Gastroesophageal sphincter (tissue), 4 donors: ENCODE data around the gene NEK6. TPM values are rescaled to one million over a fixed set of nuclear protein-coding genes. Genes with fewer than 3 reads are reported as not detected.

ENCODE experiments used
- ATAC-seq: fragments of 150-250 bp; one replicate; pipeline ENCODE4 v1.9.1; 2016; ENCODE audit warnings: mild to moderate bottlenecking, moderate library complexity
- H3K27ac ChIP-seq, 4 donors: fragments of 200-600 bp; sonication (generic) in 3 of 4; 1 replicate in 3 of 4; 2 replicates in 1 of 4; pipeline ENCODE4 v1.5.1; 2016 to 2019
- H3K27me3 ChIP-seq: fragments of 200-600 bp; sonication (generic); one replicate; pipeline ENCODE4 v1.5.1; 2019
- H3K36me3 ChIP-seq, 2 donors: fragments of 200-600 bp; sonication (generic); one replicate each; pipeline ENCODE4 v1.5.1; 2019; ENCODE audit warnings: control low read depth in 1 of 2
- H3K4me1 ChIP-seq, 3 donors: fragments of 200-600 bp; sonication (generic); 1 replicate in 2 of 3; 2 replicates in 1 of 3; pipeline ENCODE4 v1.5.1; 2016 to 2019; ENCODE audit warnings: control low read depth in 2 of 3
- H3K4me3 ChIP-seq, 2 donors: fragments of 200-600 bp; sonication (generic); one replicate each; pipeline ENCODE4 v1.5.1; 2019; ENCODE audit warnings: mild to moderate bottlenecking in 1 of 2, moderate library complexity in 1 of 2
- H3K9me3 ChIP-seq, 3 donors: fragments of 200-600 bp; sonication (generic); one replicate each; pipeline ENCODE4 v1.5.1; 2017 to 2019; ENCODE audit warnings: control low read depth in 2 of 3
- CTCF ChIP-seq, 4 experiments: fragments of 200-600 bp in 2 of 4; fragments of 450-650 bp in 2 of 4; sonication (generic) in 1 of 4; IDR thresholded peaks; one replicate each; pipeline ENCODE4 v1.5.1; 2017 to 2019; ENCODE audit warnings: antibody characterized with exemption in 4 of 4, mild to moderate bottlenecking in 2 of 4, moderate library complexity in 2 of 4
- EP300 ChIP-seq: sonication (generic); formaldehyde crosslinking; IDR thresholded peaks from one replicate; pipeline ENCODE4 v1.6.1; 2017; ENCODE audit warnings: antibody characterized with exemption, mild to moderate bottlenecking
- POLR2A ChIP-seq, 2 donors: fragments of 450-650 bp; IDR thresholded peaks; one replicate each; pipeline ENCODE4 v1.6.1; 2017; ENCODE audit warnings: antibody characterized with exemption in 2 of 2, mild to moderate bottlenecking in 2 of 2, moderate library complexity in 1 of 2
- POLR2AphosphoS5 ChIP-seq: sonication (generic); formaldehyde crosslinking; IDR thresholded peaks from one replicate; pipeline ENCODE4 v1.6.1; 2017; ENCODE audit warnings: antibody characterized with exemption
- WGBS, 2 donors: methylation state at CpG; one replicate each; pipeline ENCODE4 v1.1.5; 2018; ENCODE audit warnings: low coverage in 1 of 2; 5-methylcytosine and 5-hydroxymethylcytosine counted together
- total RNA-seq, 4 donors: library from RNA; depleted of rRNA; stranded (reverse); fragments of >200 nt; gene quantifications; one replicate each; pipeline ENCODE4 v1.1.0, GENCODE V29; 2016

Gene NEK6
- total RNA-seq, 4 donors from 2014 or later = 13.2 to 31.7 (median 19.3) TPM

GRCh38 chr9:124363326-124364096 lies 105.8 kb downstream of the NEK6 start:
- H3K4me3 ChIP-seq = no peak overlapping the region
- no peaks in the 10 kb centered on the region for H3K4me1 ChIP-seq
- WGBS, 2 donors = 89 to 90% methylated on average over 13 to 18 of the region's 21 CpGs
- peaks cover 0 to 30% of the 10 kb centered on the region in 2 donors for H3K36me3 ChIP-seq
- TF ChIP-seq POLR2A (IDR thresholded peaks at IDR 0.05) = no peak
- TF ChIP-seq CTCF (IDR thresholded peaks at IDR 0.05) = no peak
- TF ChIP-seq POLR2AphosphoS5 = no peak
- TF ChIP-seq EP300 = no peak
- no peaks in the 10 kb centered on the region for H3K27me3 ChIP-seq
- no peaks in the 10 kb centered on the region for H3K9me3 ChIP-seq
- H3K27ac ChIP-seq = no peak overlapping the region
- ATAC-seq = no peak

- no peak for ATAC-seq
- Histone ChIP-seq H3K4me1 (peaks cover 0 to 1% (median 0%) of the 10 kb centered on the region in 3 donors), H3K27me3 (no peaks in the 10 kb centered on the region), H3K27ac (no peak overlapping the region), H3K9me3 (no peaks in the 10 kb centered on the region), H3K4me3 (no peak overlapping the region), H3K36me3 (peaks cover 0 to 30% of the 10 kb centered on the region in 2 donors)
- 92% methylated on average over 3 of the region's 4 CpGs; no CpG with 5 or more reads in 1 of the 2 donors for WGBS, 2 donors
- TF ChIP-seq EP300 = no peak
- no peak for TF ChIP-seq CTCF (IDR thresholded peaks at IDR 0.05)
- no peak for TF ChIP-seq POLR2AphosphoS5
- TF ChIP-seq POLR2A (IDR thresholded peaks at IDR 0.05) = no peak
These were observed 106.4 kb downstream of the NEK6 start for GRCh38 chr9:124364141-124364540.

GRCh38 chr9:124365036-124365435 lies 107.3 kb downstream of the NEK6 start:
- peaks cover 0 to 30% of the 10 kb centered on the region in 2 donors for H3K36me3 ChIP-seq
- H3K4me1 ChIP-seq = peaks cover 0 to 10% (median 0%) of the 10 kb centered on the region in 3 donors
- H3K4me3 ChIP-seq = no peak overlapping the region
- TF ChIP-seq CTCF (IDR thresholded peaks at IDR 0.05) = no peak
- TF ChIP-seq EP300 = no peak
- no peak for TF ChIP-seq POLR2A (IDR thresholded peaks at IDR 0.05)
- TF ChIP-seq POLR2AphosphoS5 = no peak
- H3K9me3 ChIP-seq = no peaks in the 10 kb centered on the region
- no peak for ATAC-seq
- H3K27ac ChIP-seq = no peak overlapping the region
- no peaks in the 10 kb centered on the region for H3K27me3 ChIP-seq
- 78 to 94% methylated on average over 6 to 8 of the region's 8 CpGs for WGBS, 2 donors

- Histone ChIP-seq H3K4me3 (no peak overlapping the region), H3K36me3 (peaks cover 0 to 25% of the 10 kb centered on the region in 2 donors), H3K4me1 (peaks cover 0 to 18% (median 0%) of the 10 kb centered on the region in 3 donors), H3K27ac (no peak overlapping the region), H3K27me3 (no peaks in the 10 kb centered on the region), H3K9me3 (no peaks in the 10 kb centered on the region)
- TF ChIP-seq POLR2AphosphoS5 (no peak), POLR2A (IDR thresholded peaks at IDR 0.05) (no peak), EP300 (no peak)
- ATAC-seq = no peak
- 83 to 95% methylated on average over 7 to 10 of the region's 10 CpGs for WGBS, 2 donors
These were observed 108.9 kb downstream of the NEK6 start for GRCh38 chr9:124366476-124367220.

GRCh38 chr9:124368692-124369091 lies 110.9 kb downstream of the NEK6 start:
- H3K4me3 ChIP-seq = no peak overlapping the region
- no peaks in the 10 kb centered on the region for H3K9me3 ChIP-seq
- peaks cover 0 to 27% (median 0%) of the 10 kb centered on the region in 3 donors for H3K4me1 ChIP-seq
- TF ChIP-seq POLR2AphosphoS5 = no peak
- no peak for TF ChIP-seq EP300
- no peak for TF ChIP-seq POLR2A (IDR thresholded peaks at IDR 0.05)
- no peak for TF ChIP-seq CTCF (IDR thresholded peaks at IDR 0.05)
- peaks cover 0 to 17% of the 10 kb centered on the region in 2 donors for H3K36me3 ChIP-seq
- no peak overlapping the region for H3K27ac ChIP-seq
- no peaks in the 10 kb centered on the region for H3K27me3 ChIP-seq
- no peak for ATAC-seq
- WGBS, 2 donors = 71 to 83% methylated on average over 3 of the region's 3 CpGs
